Fibroblast of lung (primary cell): Measurements from ENCODE around the gene HMCES. TPM values are rescaled to one million over a fixed set of nuclear protein-coding genes. Genes with fewer than 3 reads are reported as not detected.

ENCODE experiments used
- DNase-seq, 2 donors: peaks; one replicate each; pipeline versions ENCODE4 v3.0.0 to v3.0.0-alpha.2; 2010; ENCODE audit warnings: low read depth in 2 of 2
- H2AFZ ChIP-seq: 2 replicates; pipeline ENCODE4 v1.5.1; 2012; ENCODE audit warnings: low read length, control low read depth, inconsistent platforms
- H3K27ac ChIP-seq: 2 replicates; pipeline ENCODE4 v1.5.1; 2011; ENCODE audit warnings: low read length, control low read depth; ENCODE audit not compliant: insufficient read depth
- H3K27me3 ChIP-seq: 2 replicates; pipeline ENCODE4 v1.5.1; 2011; ENCODE audit warnings: mild to moderate bottlenecking, low read length; ENCODE audit not compliant: control insufficient read depth, insufficient read depth
- H3K36me3 ChIP-seq: 2 replicates; pipeline ENCODE4 v1.5.1; 2011; ENCODE audit warnings: low read length; ENCODE audit not compliant: control insufficient read depth, insufficient read depth
- H3K4me1 ChIP-seq: 2 replicates; pipeline ENCODE4 v1.5.1; 2011; ENCODE audit warnings: low read length; ENCODE audit not compliant: control insufficient read depth, insufficient read depth; ENCODE audit errors: extremely low read depth
- H3K4me2 ChIP-seq: 2 replicates; pipeline ENCODE4 v1.5.1; 2011; ENCODE audit warnings: low read length, control low read depth; ENCODE audit not compliant: insufficient read depth; ENCODE audit errors: extremely low read depth
- H3K4me3 ChIP-seq, 4 experiments: fragments of 200-600 bp in 1 of 4; sonication (generic) in 1 of 4; replicated peaks in 1 of 4; 2 replicates each; pipeline ENCODE4 v1.5.1; 2011 to 2016; ENCODE audit warnings: low read length in 4 of 4, low read depth in 3 of 4, mild to moderate bottlenecking in 3 of 4, control low read depth in 2 of 4, inconsistent platforms in 1 of 4, mixed read lengths in 1 of 4; ENCODE audit not compliant: insufficient read depth in 1 of 4; ENCODE audit errors: control extremely low read depth in 1 of 4
- H3K79me2 ChIP-seq: 2 replicates; pipeline ENCODE4 v1.5.1; 2012; ENCODE audit warnings: mild to moderate bottlenecking, low read length, inconsistent platforms; ENCODE audit not compliant: control insufficient read depth, insufficient read depth
- H3K9ac ChIP-seq: 2 replicates; pipeline ENCODE4 v1.5.1; 2011; ENCODE audit warnings: mild to moderate bottlenecking, low read length, control low read depth; ENCODE audit not compliant: insufficient read depth
- H3K9me3 ChIP-seq: 2 replicates; pipeline ENCODE4 v1.5.1; 2012; ENCODE audit warnings: low read depth, low read length; ENCODE audit not compliant: control insufficient read depth, insufficient read depth
- H4K20me1 ChIP-seq: 2 replicates; pipeline ENCODE4 v1.5.1; 2011; ENCODE audit warnings: low read length; ENCODE audit not compliant: control insufficient read depth, insufficient read depth; ENCODE audit errors: extremely low read depth
- CTCF ChIP-seq, 2 donors: IDR thresholded peaks in 1 of 2; conservative IDR thresholded peaks in 1 of 2; 1 replicate in 1 of 2; 2 replicates in 1 of 2; pipeline ENCODE4 v1.5.1; 2011 to 2012; ENCODE audit warnings: low read length in 2 of 2, control low read depth in 1 of 2, inconsistent platforms in 1 of 2, low read depth in 1 of 2, mild to moderate bottlenecking in 1 of 2
- EZH2 ChIP-seq: IDR thresholded peaks from 2 replicates; pipeline ENCODE4 v1.5.1; 2012; ENCODE audit warnings: low read length, control low read depth, mild to moderate bottlenecking; ENCODE audit errors: missing control alignments
- polyA plus RNA-seq, 2 donors: library from polyadenylated mRNA; depleted of rRNA in 1 of 2; stranded (reverse) in 1 of 2; unstranded in 1 of 2; fragments of >200 nt; gene quantifications; 2 replicates each; pipeline ENCODE4 v1.2.1, GENCODE V29; 2011 to 2012; ENCODE audit warnings: missing spikeins in 1 of 2
- total RNA-seq: library from RNA; depleted of rRNA; stranded (reverse); fragments of >200 nt; gene quantifications from 2 replicates; pipeline ENCODE4 v1.2.1, GENCODE V29; 2014

Gene HMCES
- total and polyA plus RNA-seq, 2 donors (not counting 1 experiment from before 2014, with no cell fraction given): 12.2 to 22.8 TPM

DNA sequence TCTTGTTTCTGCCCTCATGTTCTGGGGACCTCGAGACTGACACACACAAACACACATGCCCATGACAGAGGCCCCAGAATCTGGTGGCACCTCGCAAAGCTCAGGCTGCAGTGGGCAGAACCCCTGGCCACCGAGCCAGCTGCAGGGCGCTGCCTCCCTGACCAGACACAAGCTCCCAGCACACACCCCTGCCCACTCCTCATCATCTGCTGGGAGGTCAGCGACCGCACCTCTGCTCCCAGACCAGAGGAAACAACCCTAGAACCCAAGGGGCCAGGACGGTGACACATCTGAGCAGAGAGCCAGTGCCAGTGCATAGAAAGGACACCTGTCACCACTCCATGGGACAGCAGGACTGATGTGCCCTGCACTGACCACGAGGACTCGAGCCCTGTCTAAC lies 43.2 kb downstream of the HMCES start:
- Histone ChIP-seq H3K4me2 (no peak overlapping the region), H3K4me3 (no peak overlapping the region), H3K9ac (no peak overlapping the region), H3K36me3 (no peaks in the 10 kb centered on the region), H3K27ac (no peak overlapping the region), H3K4me1 (no peaks in the 10 kb centered on the region), H2AFZ (no peak overlapping the region), H4K20me1 (no peaks in the 10 kb centered on the region), H3K79me2 (no peaks in the 10 kb centered on the region), H3K27me3 (no peaks in the 10 kb centered on the region), H3K9me3 (no peaks in the 10 kb centered on the region)
- TF ChIP-seq EZH2: no peak
- no peak for TF ChIP-seq CTCF (conservative IDR thresholded peaks at IDR 0.05 in 1 of 2, IDR thresholded peaks at IDR 0.05 in 1 of 2; ENCODE audit: low read depth in 1 of 2, low read length in 2 of 2)
- DNase-seq: no peak

GRCh38 chr3:129323651-129324294 lies 45.1 kb downstream of the HMCES start:
- no peaks in the 10 kb centered on the region for H3K27me3 ChIP-seq
- no peaks in the 10 kb centered on the region for H3K36me3 ChIP-seq
- no peak overlapping the region for H3K4me3 ChIP-seq
- no peak overlapping the region for H3K27ac ChIP-seq
- no peak for DNase-seq
- no peaks in the 10 kb centered on the region for H3K9me3 ChIP-seq
- no peak overlapping the region for H3K4me2 ChIP-seq
- H2AFZ ChIP-seq: no peak overlapping the region
- no peaks in the 10 kb centered on the region for H3K79me2 ChIP-seq
- TF ChIP-seq EZH2: no peak
- TF ChIP-seq CTCF (conservative IDR thresholded peaks at IDR 0.05 in 1 of 2, IDR thresholded peaks at IDR 0.05 in 1 of 2; ENCODE audit: low read depth in 1 of 2, low read length in 2 of 2): no peak
- H4K20me1 ChIP-seq: no peaks in the 10 kb centered on the region
- H3K4me1 ChIP-seq: no peaks in the 10 kb centered on the region
- no peak overlapping the region for H3K9ac ChIP-seq

DNA sequence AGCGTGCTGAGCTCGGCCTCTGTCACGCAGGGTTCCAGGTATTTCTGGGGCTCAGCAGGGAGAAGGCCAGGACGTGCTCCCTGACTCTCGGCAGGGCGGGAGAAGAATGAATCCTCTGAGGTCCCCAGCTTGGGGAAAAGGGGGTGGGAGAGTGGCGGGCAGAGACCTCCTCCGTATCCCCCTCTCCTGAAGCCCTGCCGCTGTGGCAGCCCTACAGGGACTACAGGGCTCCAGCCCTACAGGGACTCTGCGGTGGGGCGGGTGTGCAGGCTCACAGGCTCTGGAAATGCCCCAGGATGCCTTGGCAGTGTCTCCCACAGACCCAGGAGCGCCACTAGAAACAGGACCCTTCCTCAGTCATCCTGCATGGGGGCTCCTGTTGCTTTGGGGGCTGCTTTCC lies 46.2 kb downstream of the HMCES start:
- H2AFZ ChIP-seq: no peak overlapping the region
- H3K27me3 ChIP-seq: no peaks in the 10 kb centered on the region
- H3K9ac ChIP-seq: no peak overlapping the region
- no peaks in the 10 kb centered on the region for H3K4me1 ChIP-seq
- no peaks in the 10 kb centered on the region for H4K20me1 ChIP-seq
- no peak overlapping the region for H3K4me2 ChIP-seq
- TF ChIP-seq CTCF (conservative IDR thresholded peaks at IDR 0.05 in 1 of 2, IDR thresholded peaks at IDR 0.05 in 1 of 2; ENCODE audit: low read depth in 1 of 2, low read length in 2 of 2): no peak
- no peak for TF ChIP-seq EZH2
- no peak for DNase-seq
- no peaks in the 10 kb centered on the region for H3K36me3 ChIP-seq
- no peaks in the 10 kb centered on the region for H3K79me2 ChIP-seq
- no peaks in the 10 kb centered on the region for H3K9me3 ChIP-seq
- H3K4me3 ChIP-seq: no peak overlapping the region
- no peak overlapping the region for H3K27ac ChIP-seq
